SK-N-SH treated with all-trans-retinoic acid at 6 μM for 48 hours (cell line): ENCODE measurements around the gene FILIP1.

Source experiments
- ATAC-seq: fragments of 200-7000 bp; cut with Tn5 transposase; 3 replicates; pipeline ENCODE4 v1.9.1; 2020; ENCODE audit warnings: mild to moderate bottlenecking, moderate library complexity
- ARNTL ChIP-seq: fragments of 450-650 bp; formaldehyde crosslinking; IDR thresholded peaks from 2 replicates; pipeline ENCODE4 v1.5.0; 2020; ENCODE audit warnings: low read depth, mild to moderate bottlenecking, moderate library complexity, borderline replicate concordance
- BACH2 ChIP-seq: fragments of 250-450 bp; sonication (Bioruptor Pico); IDR thresholded peaks from 2 replicates; pipeline ENCODE4 v1.9.0; 2021; ENCODE audit warnings: mild to moderate bottlenecking, borderline replicate concordance
- CSDC2 ChIP-seq: fragments of 250-450 bp; sonication (Bioruptor Pico); IDR thresholded peaks from 2 replicates; pipeline ENCODE4 v1.5.0; 2020; ENCODE audit warnings: mild to moderate bottlenecking, moderate library complexity
- ESRRG ChIP-seq: fragments of 250-450 bp; sonication (Bioruptor Pico); IDR thresholded peaks from 2 replicates; pipeline ENCODE4 v1.6.1; 2021; ENCODE audit warnings: mild to moderate bottlenecking
- ISL1 ChIP-seq: fragments of 250-450 bp; sonication (Bioruptor Pico); IDR thresholded peaks from 2 replicates; pipeline ENCODE4 v2.1.2; 2022; ENCODE audit warnings: mild to moderate bottlenecking, moderate library complexity
- OSR1 ChIP-seq: fragments of 250-450 bp; sonication (Bioruptor Pico); IDR thresholded peaks from 2 replicates; pipeline ENCODE4 v1.8.0; 2022; ENCODE audit warnings: moderate library complexity, mild to moderate bottlenecking, inconsistent platforms
- RARB ChIP-seq: fragments of 250-450 bp; sonication (Bioruptor Pico); IDR thresholded peaks from 2 replicates; pipeline ENCODE4 v1.8.0; 2021; ENCODE audit warnings: mild to moderate bottlenecking, moderate library complexity
- SNAI2 ChIP-seq: fragments of 250-450 bp; sonication (Bioruptor Pico); IDR thresholded peaks from 2 replicates; pipeline ENCODE4 v1.5.0; 2020; ENCODE audit warnings: mild to moderate bottlenecking, moderate library complexity
- TOX ChIP-seq: fragments of 250-450 bp; sonication (Bioruptor Pico); IDR thresholded peaks from 2 replicates; pipeline ENCODE4 v1.8.0; 2021; ENCODE audit warnings: mild to moderate bottlenecking, moderate library complexity, borderline replicate concordance
- ZC3H10 ChIP-seq: fragments of 250-450 bp; sonication (Bioruptor Pico); IDR thresholded peaks from 2 replicates; pipeline ENCODE4 v1.5.1; 2021; ENCODE audit warnings: mild to moderate bottlenecking, moderate library complexity
- ZFP3 ChIP-seq: fragments of 250-450 bp; sonication (Bioruptor Pico); IDR thresholded peaks from 2 replicates; pipeline ENCODE4 v1.5.0; 2020; ENCODE audit warnings: mild to moderate bottlenecking, moderate library complexity
- ZFP30 ChIP-seq: fragments of 450-650 bp; formaldehyde crosslinking; IDR thresholded peaks from 2 replicates; pipeline ENCODE4 v1.5.0; 2022; ENCODE audit warnings: mild to moderate bottlenecking, moderate library complexity
- ZNF565 ChIP-seq: fragments of 450-650 bp; formaldehyde crosslinking; conservative IDR thresholded peaks from 2 replicates; pipeline ENCODE4 v1.5.0; 2020; ENCODE audit warnings: low read depth, mild to moderate bottlenecking, moderate library complexity
- ZNF70 ChIP-seq: fragments of 450-650 bp; formaldehyde crosslinking; IDR thresholded peaks from 2 replicates; pipeline ENCODE4 v1.5.0; 2020; ENCODE audit warnings: mild to moderate bottlenecking, moderate library complexity
- ZNF8 ChIP-seq: fragments of 450-650 bp; formaldehyde crosslinking; IDR thresholded peaks from 2 replicates; pipeline ENCODE4 v1.5.0; 2020; ENCODE audit warnings: mild to moderate bottlenecking, moderate library complexity
- TF ChIP-seq, protein P1 (sequence below): fragments of 250-450 bp; sonication (Bioruptor Pico); IDR thresholded peaks from 2 replicates; pipeline ENCODE4 v1.8.0; 2021; ENCODE audit warnings: low read depth, mild to moderate bottlenecking, moderate library complexity, borderline replicate concordance
- TF ChIP-seq, protein P2 (sequence below): fragments of 250-450 bp; sonication (Bioruptor Pico); IDR thresholded peaks from 2 replicates; pipeline ENCODE4 v1.5.1; 2021; ENCODE audit warnings: mild to moderate bottlenecking, moderate library complexity
- TF ChIP-seq, protein P3 (sequence below): fragments of 250-450 bp; sonication (Bioruptor Pico); IDR thresholded peaks from 2 replicates; pipeline ENCODE4 v1.5.0; 2020; ENCODE audit warnings: mild to moderate bottlenecking, moderate library complexity
- TF ChIP-seq, protein P4 (sequence below): fragments of 250-450 bp; sonication (Bioruptor Pico); IDR thresholded peaks from 2 replicates; pipeline ENCODE4 v1.8.0; 2020; ENCODE audit warnings: mild to moderate bottlenecking, moderate library complexity, borderline replicate concordance

The FILIP1 gene

DNA sequence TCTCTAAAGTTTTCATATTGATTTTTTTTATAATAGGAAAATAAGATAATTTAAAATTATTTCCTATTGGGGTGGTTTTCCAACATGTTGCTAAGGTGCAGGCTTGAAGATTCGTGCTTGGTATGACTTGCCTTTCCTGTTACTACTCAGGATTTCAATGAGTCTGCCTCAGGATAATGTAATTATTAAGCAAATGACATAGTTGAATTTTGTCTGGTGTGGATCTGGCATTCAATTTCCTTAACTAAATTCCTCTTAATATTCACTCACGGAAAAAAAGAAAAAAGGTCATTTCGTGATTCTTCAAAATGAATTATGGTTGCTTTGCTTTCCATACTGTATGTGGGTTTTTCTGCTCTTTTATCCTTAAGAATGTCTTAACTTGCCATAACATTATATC, 9.3 kb upstream of the FILIP1 start:
- no peak for TF ChIP-seq ZNF8 (CRISPR knock-in tag)
- TF ChIP-seq CSDC2 (CRISPR knock-in tag) = no peak
- TF ChIP-seq ZC3H10 (CRISPR knock-in tag) = no peak
- no peak for TF ChIP-seq OSR1 (CRISPR knock-in tag)
- TF ChIP-seq, protein P1, sequence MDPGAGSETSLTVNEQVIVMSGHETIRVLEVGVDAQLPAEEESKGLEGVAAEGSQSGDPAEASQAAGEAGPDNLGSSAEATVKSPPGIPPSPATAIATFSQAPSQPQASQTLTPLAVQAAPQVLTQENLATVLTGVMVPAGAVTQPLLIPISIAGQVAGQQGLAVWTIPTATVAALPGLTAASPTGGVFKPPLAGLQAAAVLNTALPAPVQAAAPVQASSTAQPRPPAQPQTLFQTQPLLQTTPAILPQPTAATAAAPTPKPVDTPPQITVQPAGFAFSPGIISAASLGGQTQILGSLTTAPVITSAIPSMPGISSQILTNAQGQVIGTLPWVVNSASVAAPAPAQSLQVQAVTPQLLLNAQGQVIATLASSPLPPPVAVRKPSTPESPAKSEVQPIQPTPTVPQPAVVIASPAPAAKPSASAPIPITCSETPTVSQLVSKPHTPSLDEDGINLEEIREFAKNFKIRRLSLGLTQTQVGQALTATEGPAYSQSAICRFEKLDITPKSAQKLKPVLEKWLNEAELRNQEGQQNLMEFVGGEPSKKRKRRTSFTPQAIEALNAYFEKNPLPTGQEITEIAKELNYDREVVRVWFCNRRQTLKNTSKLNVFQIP (CRISPR knock-in tag) = no peak
- TF ChIP-seq ZFP3 (CRISPR knock-in tag) = no peak
- TF ChIP-seq SNAI2 = no peak
- peak; percentile 56 for TF ChIP-seq ISL1
- TF ChIP-seq BACH2 (CRISPR knock-in tag) = no peak
- TF ChIP-seq, all 23 proteins: peak for 1
- peak; percentile 33; the same call in 2 of the 3 replicates for ATAC-seq

DNA sequence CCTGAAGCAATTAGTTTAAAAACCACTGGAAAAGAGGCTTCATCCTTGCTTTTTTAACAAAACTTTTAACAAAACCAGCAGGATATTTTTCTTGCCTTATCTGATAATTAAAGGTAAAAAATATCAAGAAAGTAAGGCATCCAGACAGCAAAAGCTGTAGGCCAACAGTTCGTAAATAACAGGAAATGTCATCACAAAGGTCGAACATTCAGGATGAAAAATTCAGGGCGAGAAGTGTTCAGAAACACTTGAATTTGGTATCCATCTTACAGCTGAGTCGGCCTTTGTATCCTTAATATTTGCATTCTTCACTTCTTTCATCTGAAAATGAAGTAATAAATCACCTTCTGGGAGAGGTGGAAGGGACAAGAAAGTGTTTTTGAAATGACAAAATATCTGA, 8.2 kb upstream of the FILIP1 start:
- ATAC-seq = no peak
- TF ChIP-seq, protein P1 (CRISPR knock-in tag) = no peak
- TF ChIP-seq, protein P2, sequence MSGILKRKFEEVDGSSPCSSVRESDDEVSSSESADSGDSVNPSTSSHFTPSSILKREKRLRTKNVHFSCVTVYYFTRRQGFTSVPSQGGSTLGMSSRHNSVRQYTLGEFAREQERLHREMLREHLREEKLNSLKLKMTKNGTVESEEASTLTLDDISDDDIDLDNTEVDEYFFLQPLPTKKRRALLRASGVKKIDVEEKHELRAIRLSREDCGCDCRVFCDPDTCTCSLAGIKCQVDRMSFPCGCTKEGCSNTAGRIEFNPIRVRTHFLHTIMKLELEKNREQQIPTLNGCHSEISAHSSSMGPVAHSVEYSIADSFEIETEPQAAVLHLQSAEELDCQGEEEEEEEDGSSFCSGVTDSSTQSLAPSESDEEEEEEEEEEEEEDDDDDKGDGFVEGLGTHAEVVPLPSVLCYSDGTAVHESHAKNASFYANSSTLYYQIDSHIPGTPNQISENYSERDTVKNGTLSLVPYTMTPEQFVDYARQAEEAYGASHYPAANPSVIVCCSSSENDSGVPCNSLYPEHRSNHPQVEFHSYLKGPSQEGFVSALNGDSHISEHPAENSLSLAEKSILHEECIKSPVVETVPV (CRISPR knock-in tag) = no peak
- no peak for TF ChIP-seq ZNF565
- no peak for TF ChIP-seq ZFP3 (CRISPR knock-in tag)
- no peak for TF ChIP-seq OSR1 (CRISPR knock-in tag)
- no peak for TF ChIP-seq ZC3H10 (CRISPR knock-in tag)
- no peak for TF ChIP-seq ZFP30 (CRISPR knock-in tag)
- TF ChIP-seq ESRRG (CRISPR knock-in tag) = no peak
- TF ChIP-seq RARB = no peak
- TF ChIP-seq, protein P3, sequence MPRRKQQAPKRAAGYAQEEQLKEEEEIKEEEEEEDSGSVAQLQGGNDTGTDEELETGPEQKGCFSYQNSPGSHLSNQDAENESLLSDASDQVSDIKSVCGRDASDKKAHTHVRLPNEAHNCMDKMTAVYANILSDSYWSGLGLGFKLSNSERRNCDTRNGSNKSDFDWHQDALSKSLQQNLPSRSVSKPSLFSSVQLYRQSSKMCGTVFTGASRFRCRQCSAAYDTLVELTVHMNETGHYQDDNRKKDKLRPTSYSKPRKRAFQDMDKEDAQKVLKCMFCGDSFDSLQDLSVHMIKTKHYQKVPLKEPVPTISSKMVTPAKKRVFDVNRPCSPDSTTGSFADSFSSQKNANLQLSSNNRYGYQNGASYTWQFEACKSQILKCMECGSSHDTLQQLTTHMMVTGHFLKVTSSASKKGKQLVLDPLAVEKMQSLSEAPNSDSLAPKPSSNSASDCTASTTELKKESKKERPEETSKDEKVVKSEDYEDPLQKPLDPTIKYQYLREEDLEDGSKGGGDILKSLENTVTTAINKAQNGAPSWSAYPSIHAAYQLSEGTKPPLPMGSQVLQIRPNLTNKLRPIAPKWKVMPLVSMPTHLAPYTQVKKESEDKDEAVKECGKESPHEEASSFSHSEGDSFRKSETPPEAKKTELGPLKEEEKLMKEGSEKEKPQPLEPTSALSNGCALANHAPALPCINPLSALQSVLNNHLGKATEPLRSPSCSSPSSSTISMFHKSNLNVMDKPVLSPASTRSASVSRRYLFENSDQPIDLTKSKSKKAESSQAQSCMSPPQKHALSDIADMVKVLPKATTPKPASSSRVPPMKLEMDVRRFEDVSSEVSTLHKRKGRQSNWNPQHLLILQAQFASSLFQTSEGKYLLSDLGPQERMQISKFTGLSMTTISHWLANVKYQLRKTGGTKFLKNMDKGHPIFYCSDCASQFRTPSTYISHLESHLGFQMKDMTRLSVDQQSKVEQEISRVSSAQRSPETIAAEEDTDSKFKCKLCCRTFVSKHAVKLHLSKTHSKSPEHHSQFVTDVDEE (CRISPR knock-in tag) = no peak
- TF ChIP-seq, protein P4, sequence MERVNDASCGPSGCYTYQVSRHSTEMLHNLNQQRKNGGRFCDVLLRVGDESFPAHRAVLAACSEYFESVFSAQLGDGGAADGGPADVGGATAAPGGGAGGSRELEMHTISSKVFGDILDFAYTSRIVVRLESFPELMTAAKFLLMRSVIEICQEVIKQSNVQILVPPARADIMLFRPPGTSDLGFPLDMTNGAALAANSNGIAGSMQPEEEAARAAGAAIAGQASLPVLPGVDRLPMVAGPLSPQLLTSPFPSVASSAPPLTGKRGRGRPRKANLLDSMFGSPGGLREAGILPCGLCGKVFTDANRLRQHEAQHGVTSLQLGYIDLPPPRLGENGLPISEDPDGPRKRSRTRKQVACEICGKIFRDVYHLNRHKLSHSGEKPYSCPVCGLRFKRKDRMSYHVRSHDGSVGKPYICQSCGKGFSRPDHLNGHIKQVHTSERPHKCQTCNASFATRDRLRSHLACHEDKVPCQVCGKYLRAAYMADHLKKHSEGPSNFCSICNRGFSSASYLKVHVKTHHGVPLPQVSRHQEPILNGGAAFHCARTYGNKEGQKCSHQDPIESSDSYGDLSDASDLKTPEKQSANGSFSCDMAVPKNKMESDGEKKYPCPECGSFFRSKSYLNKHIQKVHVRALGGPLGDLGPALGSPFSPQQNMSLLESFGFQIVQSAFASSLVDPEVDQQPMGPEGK (CRISPR knock-in tag) = no peak
- no peak for TF ChIP-seq BACH2 (CRISPR knock-in tag)
- no peak for TF ChIP-seq ARNTL (CRISPR knock-in tag)
- no peak for TF ChIP-seq TOX (CRISPR knock-in tag)
- no peak for TF ChIP-seq SNAI2
- TF ChIP-seq, all 23 proteins: peak for 0

DNA sequence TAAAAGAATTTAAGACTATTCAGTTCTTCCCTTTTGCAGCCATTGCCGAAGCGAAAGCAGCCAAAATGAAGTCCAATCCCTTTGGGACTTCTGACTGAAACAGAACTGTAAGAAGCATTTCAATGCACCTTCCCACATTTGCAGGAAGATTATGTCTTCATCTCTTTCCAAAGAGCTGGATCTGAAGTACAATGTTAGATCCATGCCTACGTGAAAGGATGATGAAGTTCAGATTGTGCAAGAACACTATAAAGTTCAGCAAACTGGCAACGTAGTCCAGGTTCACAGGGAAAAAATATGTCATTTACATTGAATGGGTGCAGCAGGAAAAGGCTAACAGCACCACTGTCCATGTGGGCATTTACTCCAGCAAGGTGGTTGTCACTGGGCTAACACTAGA, 6.0 kb upstream of the FILIP1 start:
- ATAC-seq = no peak

DNA sequence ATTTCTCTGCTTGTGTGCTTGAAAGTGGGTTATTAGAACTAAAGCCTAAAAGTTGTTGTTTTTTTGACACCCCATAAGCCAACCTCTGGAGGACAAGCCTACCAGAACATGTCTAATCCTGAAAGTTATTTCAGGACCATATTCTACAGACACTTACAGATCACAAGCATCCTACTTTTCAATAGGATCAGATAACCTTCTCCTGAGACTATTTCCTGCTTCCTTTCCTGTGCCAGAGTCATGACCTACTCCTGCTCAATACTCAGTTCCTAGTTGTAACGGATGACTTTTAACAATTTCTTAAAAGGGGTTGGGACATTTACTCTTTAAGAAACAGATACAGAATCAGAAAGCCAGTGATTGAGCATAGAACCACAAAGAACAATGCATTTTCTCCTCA, 5.3 kb upstream of the FILIP1 start:
- ATAC-seq = no peak
- TF ChIP-seq ESRRG (CRISPR knock-in tag) (no peak), ZNF70 (CRISPR knock-in tag) (no peak), BACH2 (CRISPR knock-in tag) (no peak), OSR1 (CRISPR knock-in tag) (no peak), RARB (no peak), ISL1 (no peak)
- TF ChIP-seq, protein P2 (CRISPR knock-in tag) = no peak
- TF ChIP-seq, protein P3 (CRISPR knock-in tag) = no peak

More for the DNA sequence above, 6.0 kb upstream of the FILIP1 start:
- TF ChIP-seq ZFP30 (CRISPR knock-in tag) = no peak
- no peak for TF ChIP-seq CSDC2 (CRISPR knock-in tag)
- TF ChIP-seq ZNF70 (CRISPR knock-in tag) = no peak
- TF ChIP-seq ESRRG (CRISPR knock-in tag) = no peak
